Measurements from ENCODE around the gene ARHGEF7. TPM values are rescaled to one million over a fixed set of nuclear protein-coding genes. Genes with fewer than 3 reads are reported as not detected.

The ARHGEF7 gene
- total and polyA plus RNA-seq, 4 experiments from 2014 or later, result 6.6 to 73.7 (median 40.7) TPM

- H3K4me1 Mint-ChIP-seq, result peaks cover 0 to 6% (median 4%) of the 10 kb centered on the region in 4 donors
- H3K36me3 ChIP-seq (ENCODE audit: insufficient read depth, low read length), result no peaks in the 10 kb centered on the region
- ChIA-PET POLR2A (ENCODE audit: partially characterized antibody) (no interaction called here), CTCF (ENCODE audit: partially characterized antibody) (no interaction called here)
- H3K4me1 ChIP-seq (ENCODE audit: insufficient read depth, low read length), result no peaks in the 10 kb centered on the region
- H3K9me3 Mint-ChIP-seq, result peaks cover 0 to 6% (median 0%) of the 10 kb centered on the region in 8 donors
- no peak within 1 kb of the TSS for H3K4me3 Mint-ChIP-seq
- peaks cover 0 to 4% of the 10 kb centered on the region in 2 donors for H3K27me3 Mint-ChIP-seq
- H3K36me3 Mint-ChIP-seq, result peaks cover 7% of the 10 kb centered on the region in 2 donors
- DNase-seq, result no peak
- no peak within 1 kb of the TSS for H3K4me3 ChIP-seq (ENCODE audit: low read length in 2 of 2)
- intact Hi-C loops (cut with micrococcal nuclease), result no loop called here
- no peaks in the 10 kb centered on the region for H3K27me3 ChIP-seq (ENCODE audit: insufficient read depth, low read length)
- no peaks in the 10 kb centered on the region for H3K9me3 ChIP-seq (ENCODE audit: control insufficient read depth in 1 of 2, low read length in 2 of 2)
- H3K27ac ChIP-seq (ENCODE audit: low read depth, low read length), result no peak within 1 kb of the TSS
- peak within 1 kb of the TSS in 2 of 7 donors; percentile 1 to 82 for H3K27ac Mint-ChIP-seq
These were observed 205.1 kb downstream of the ARHGEF7 start, which contains the start of gene TEX29 for GRCh38 chr13:111319998-111320911. TSS of gene TEX29 (plus strand) at chr13:111320642. CDS start at chr13:111320891, 249 bp downstream.

- CTCF ChIA-PET (ENCODE audit: partially characterized antibody), result no interaction called here
- H3K27ac Mint-ChIP-seq, result peak overlapping the region in 1 of 7 donors; percentile 29
These were observed 207.1 kb downstream of the ARHGEF7 start for GRCh38 chr13:111322001-111322915.

GRCh38 chr13:111322916-111323331, 207.8 kb downstream of the ARHGEF7 start:
- ChIA-PET POLR2A (ENCODE audit: partially characterized antibody) (no interaction called here), CTCF (ENCODE audit: partially characterized antibody) (no interaction called here)
- intact Hi-C loops (cut with micrococcal nuclease), result no loop called here
- DNase-seq, result no peak
- H3K36me3 ChIP-seq (ENCODE audit: insufficient read depth, low read length), result no peaks in the 10 kb centered on the region
- H3K4me3 ChIP-seq (ENCODE audit: low read length in 2 of 2), result no peak overlapping the region
- no peaks in the 10 kb centered on the region for H3K27me3 ChIP-seq (ENCODE audit: insufficient read depth, low read length)
- H3K27ac Mint-ChIP-seq, result no peak overlapping the region
- no peaks in the 10 kb centered on the region for H3K9me3 ChIP-seq (ENCODE audit: control insufficient read depth in 1 of 2, low read length in 2 of 2)
- H3K4me1 Mint-ChIP-seq, result peaks cover 0 to 6% (median 4%) of the 10 kb centered on the region in 4 donors
- no peak overlapping the region for H3K27ac ChIP-seq (ENCODE audit: low read depth, low read length)
- peak overlapping the region in 1 of 8 donors; percentile 42 for H3K4me3 Mint-ChIP-seq
- H3K4me1 ChIP-seq (ENCODE audit: insufficient read depth, low read length), result no peaks in the 10 kb centered on the region
- H3K27me3 Mint-ChIP-seq, result peaks cover 0 to 4% of the 10 kb centered on the region in 2 donors
- H3K36me3 Mint-ChIP-seq, result peaks cover 2 to 3% of the 10 kb centered on the region in 2 donors
- H3K9me3 Mint-ChIP-seq, result peaks cover 0 to 2% (median 0%) of the 10 kb centered on the region in 8 donors

More at GRCh38 chr13:111322001-111322915, 207.1 kb downstream of the ARHGEF7 start:
- H3K36me3 ChIP-seq (ENCODE audit: insufficient read depth, low read length), result no peaks in the 10 kb centered on the region
- Mint-ChIP-seq H3K9me3 (peaks cover 0 to 4% (median 0%) of the 10 kb centered on the region in 8 donors), H3K4me3 (no peak overlapping the region), H3K27me3 (peaks cover 0 to 4% of the 10 kb centered on the region in 2 donors), H3K36me3 (peaks cover 0 to 2% of the 10 kb centered on the region in 2 donors), H3K4me1 (peaks cover 0 to 6% (median 4%) of the 10 kb centered on the region in 4 donors)
- POLR2A ChIA-PET (ENCODE audit: partially characterized antibody), result no interaction called here
- no peak overlapping the region for H3K27ac ChIP-seq (ENCODE audit: low read depth, low read length)
- no peaks in the 10 kb centered on the region for H3K4me1 ChIP-seq (ENCODE audit: insufficient read depth, low read length)
- intact Hi-C loops (cut with micrococcal nuclease), result no loop called here
- H3K27me3 ChIP-seq (ENCODE audit: insufficient read depth, low read length), result no peaks in the 10 kb centered on the region
- no peaks in the 10 kb centered on the region for H3K9me3 ChIP-seq (ENCODE audit: control insufficient read depth in 1 of 2, low read length in 2 of 2)
- H3K4me3 ChIP-seq (ENCODE audit: low read length in 2 of 2), result no peak overlapping the region
- DNase-seq, result no peak

- Mint-ChIP-seq H3K4me1 (peaks cover 0 to 6% (median 4%) of the 10 kb centered on the region in 4 donors), H3K27me3 (peaks cover 0 to 4% of the 10 kb centered on the region in 2 donors), H3K27ac (peak overlapping the region in 1 of 7 donors; percentile 36), H3K36me3 (peaks cover 2 to 3% of the 10 kb centered on the region in 2 donors), H3K9me3 (peaks cover 0 to 2% (median 0%) of the 10 kb centered on the region in 8 donors), H3K4me3 (no peak overlapping the region)
- H3K9me3 ChIP-seq (ENCODE audit: control insufficient read depth in 1 of 2, low read length in 2 of 2), result no peaks in the 10 kb centered on the region
- CTCF ChIA-PET (ENCODE audit: partially characterized antibody), result interaction anchor here (1.1 kb wide), 1 partner anchor 256 kb away, joined by 3 read pairs; no protein-coding TSS in a partner anchor
- no peak overlapping the region for H3K4me3 ChIP-seq (ENCODE audit: low read length in 2 of 2)
- H3K27me3 ChIP-seq (ENCODE audit: insufficient read depth, low read length), result no peaks in the 10 kb centered on the region
- H3K36me3 ChIP-seq (ENCODE audit: insufficient read depth, low read length), result no peaks in the 10 kb centered on the region
- intact Hi-C loops (cut with micrococcal nuclease), result no loop called here
- H3K27ac ChIP-seq (ENCODE audit: low read depth, low read length), result no peak overlapping the region
- POLR2A ChIA-PET (ENCODE audit: partially characterized antibody), result no interaction called here
- H3K4me1 ChIP-seq (ENCODE audit: insufficient read depth, low read length), result no peaks in the 10 kb centered on the region
- no peak for DNase-seq
These were observed 208.4 kb downstream of the ARHGEF7 start for GRCh38 chr13:111323549-111323948.

- Histone ChIP-seq H3K36me3 (ENCODE audit: insufficient read depth, low read length) (no peaks in the 10 kb centered on the region), H3K9me3 (ENCODE audit: control insufficient read depth in 1 of 2, low read length in 2 of 2) (no peaks in the 10 kb centered on the region), H3K27ac (ENCODE audit: low read depth, low read length) (no peak overlapping the region), H3K4me1 (ENCODE audit: insufficient read depth, low read length) (no peaks in the 10 kb centered on the region), H3K27me3 (ENCODE audit: insufficient read depth, low read length) (no peaks in the 10 kb centered on the region), H3K4me3 (ENCODE audit: low read length in 2 of 2) (no peak overlapping the region)
- intact Hi-C loops (cut with micrococcal nuclease), result no loop called here
- Mint-ChIP-seq H3K4me1 (peaks cover 0 to 6% (median 4%) of the 10 kb centered on the region in 4 donors), H3K4me3 (no peak overlapping the region), H3K27me3 (peaks cover 0 to 4% of the 10 kb centered on the region in 2 donors), H3K36me3 (peaks cover 2 to 3% of the 10 kb centered on the region in 2 donors), H3K27ac (peak overlapping the region in 1 of 7 donors; percentile 60), H3K9me3 (peaks cover 0 to 2% (median 0%) of the 10 kb centered on the region in 8 donors)
- POLR2A ChIA-PET (ENCODE audit: partially characterized antibody), result no interaction called here
- no peak for DNase-seq
- CTCF ChIA-PET (ENCODE audit: partially characterized antibody), result interaction anchor here (1.1 kb wide), 1 partner anchor 256 kb away, joined by 3 read pairs; no protein-coding TSS in a partner anchor
These were observed 209.0 kb downstream of the ARHGEF7 start for GRCh38 chr13:111323950-111324651.

GRCh38 chr13:111324736-111325135, 209.6 kb downstream of the ARHGEF7 start:
- CTCF ChIA-PET (ENCODE audit: partially characterized antibody), result no interaction called here

More at GRCh38 chr13:111324736-111325135, 209.6 kb downstream of the ARHGEF7 start:
- H3K27me3 Mint-ChIP-seq, result peaks cover 0 to 4% of the 10 kb centered on the region in 2 donors
- peaks cover 0 to 2% (median 0%) of the 10 kb centered on the region in 8 donors for H3K9me3 Mint-ChIP-seq
- H3K36me3 ChIP-seq (ENCODE audit: insufficient read depth, low read length), result no peaks in the 10 kb centered on the region
- intact Hi-C loops (cut with micrococcal nuclease), result no loop called here
- POLR2A ChIA-PET (ENCODE audit: partially characterized antibody), result no interaction called here
- H3K4me3 Mint-ChIP-seq, result no peak overlapping the region
- H3K27ac ChIP-seq (ENCODE audit: low read depth, low read length), result no peak overlapping the region
- H3K36me3 Mint-ChIP-seq, result peaks cover 0 to 3% of the 10 kb centered on the region in 2 donors
- DNase-seq, result no peak
- no peaks in the 10 kb centered on the region for H3K9me3 ChIP-seq (ENCODE audit: control insufficient read depth in 1 of 2, low read length in 2 of 2)
- peak overlapping the region in 1 of 7 donors; percentile 48 for H3K27ac Mint-ChIP-seq
- H3K4me3 ChIP-seq (ENCODE audit: low read length in 2 of 2), result no peak overlapping the region
- H3K4me1 ChIP-seq (ENCODE audit: insufficient read depth, low read length), result no peaks in the 10 kb centered on the region
- peaks cover 0 to 6% (median 4%) of the 10 kb centered on the region in 4 donors for H3K4me1 Mint-ChIP-seq
- H3K27me3 ChIP-seq (ENCODE audit: insufficient read depth, low read length), result no peaks in the 10 kb centered on the region

Data from CD4-positive, alpha-beta memory T cell (primary cell).